Measurements from ENCODE around the gene ARID1B.

The ARID1B gene

GRCh38 chr6:157108923-157109322 is 331.7 kb downstream of the ARID1B start:
- TF ChIP-seq EZH2phosphoT487 (IDR thresholded peaks at IDR 0.05; ENCODE audit: low read length) (no peak), CTCF (IDR thresholded peaks at IDR 0.05; ENCODE audit: low read length) (no peak), EZH2 (optimal IDR thresholded peaks at IDR 0.05; ENCODE audit: low read depth, low read length) (no peak)
- H3K9ac ChIP-seq (ENCODE audit: low read length) = no peak overlapping the region
- H3K4me3 ChIP-seq (ENCODE audit: low read length) = no peak overlapping the region
- no peaks in the 10 kb centered on the region for H3K79me2 ChIP-seq (ENCODE audit: low read length)
- H3F3A ChIP-seq (ENCODE audit: insufficient read depth, low read length) = no peaks in the 10 kb centered on the region
- no peaks in the 10 kb centered on the region for H3K4me1 ChIP-seq (ENCODE audit: low read length)
- no peak overlapping the region for H3K27ac ChIP-seq (ENCODE audit: low read length)
- H3K36me3 ChIP-seq (replicated peaks; ENCODE audit: insufficient read depth, low read length) = no peaks in the 10 kb centered on the region
- H4K20me1 ChIP-seq (ENCODE audit: insufficient read depth, low read length) = no peaks in the 10 kb centered on the region
- DNase-seq = no peak
- no peak overlapping the region for H3K4me2 ChIP-seq (ENCODE audit: low read depth, low read length)
- no peaks in the 10 kb centered on the region for H3K27me3 ChIP-seq (replicated peaks; ENCODE audit: insufficient read depth, low read length)
- H2AFZ ChIP-seq (ENCODE audit: low read length) = no peak overlapping the region
- no peaks in the 10 kb centered on the region for H3K9me2 ChIP-seq (replicated peaks; ENCODE audit: insufficient read depth, low read length)
- H3K9me3 ChIP-seq (replicated peaks; ENCODE audit: insufficient read depth, low read length) = no peaks in the 10 kb centered on the region

GRCh38 chr6:157110607-157111006 is 333.4 kb downstream of the ARID1B start:
- DNase-seq = no peak
- H3K9ac ChIP-seq (ENCODE audit: low read length) = no peak overlapping the region
- no peaks in the 10 kb centered on the region for H3K9me2 ChIP-seq (replicated peaks; ENCODE audit: insufficient read depth, low read length)
- H4K20me1 ChIP-seq (ENCODE audit: insufficient read depth, low read length) = no peaks in the 10 kb centered on the region
- no peaks in the 10 kb centered on the region for H3K79me2 ChIP-seq (ENCODE audit: low read length)
- H3K4me3 ChIP-seq (ENCODE audit: low read length) = no peak overlapping the region
- no peaks in the 10 kb centered on the region for H3F3A ChIP-seq (ENCODE audit: insufficient read depth, low read length)
- H2AFZ ChIP-seq (ENCODE audit: low read length) = no peak overlapping the region
- TF ChIP-seq EZH2phosphoT487 (IDR thresholded peaks at IDR 0.05; ENCODE audit: low read length) (no peak), EZH2 (optimal IDR thresholded peaks at IDR 0.05; ENCODE audit: low read depth, low read length) (no peak), CTCF (IDR thresholded peaks at IDR 0.05; ENCODE audit: low read length) (no peak)
- no peaks in the 10 kb centered on the region for H3K4me1 ChIP-seq (ENCODE audit: low read length)
- H3K36me3 ChIP-seq (replicated peaks; ENCODE audit: insufficient read depth, low read length) = no peaks in the 10 kb centered on the region
- H3K27ac ChIP-seq (ENCODE audit: low read length) = no peak overlapping the region
- H3K27me3 ChIP-seq (replicated peaks; ENCODE audit: insufficient read depth, low read length) = no peaks in the 10 kb centered on the region
- H3K4me2 ChIP-seq (ENCODE audit: low read depth, low read length) = no peak overlapping the region
- no peaks in the 10 kb centered on the region for H3K9me3 ChIP-seq (replicated peaks; ENCODE audit: insufficient read depth, low read length)

- Histone ChIP-seq H3K27ac (ENCODE audit: low read length) (no peak overlapping the region), H3K27me3 (replicated peaks; ENCODE audit: insufficient read depth, low read length) (no peaks in the 10 kb centered on the region), H3K9me2 (replicated peaks; ENCODE audit: insufficient read depth, low read length) (no peaks in the 10 kb centered on the region), H3K9ac (ENCODE audit: low read length) (no peak overlapping the region), H4K20me1 (ENCODE audit: insufficient read depth, low read length) (no peaks in the 10 kb centered on the region), H3K4me1 (ENCODE audit: low read length) (no peaks in the 10 kb centered on the region), H2AFZ (ENCODE audit: low read length) (no peak overlapping the region), H3K4me3 (ENCODE audit: low read length) (no peak overlapping the region), H3F3A (ENCODE audit: insufficient read depth, low read length) (no peaks in the 10 kb centered on the region), H3K79me2 (ENCODE audit: low read length) (no peaks in the 10 kb centered on the region), H3K36me3 (replicated peaks; ENCODE audit: insufficient read depth, low read length) (no peaks in the 10 kb centered on the region), H3K4me2 (ENCODE audit: low read depth, low read length) (no peak overlapping the region), H3K9me3 (replicated peaks; ENCODE audit: insufficient read depth, low read length) (no peaks in the 10 kb centered on the region)
- TF ChIP-seq EZH2phosphoT487 (IDR thresholded peaks at IDR 0.05; ENCODE audit: low read length) (no peak), EZH2 (optimal IDR thresholded peaks at IDR 0.05; ENCODE audit: low read depth, low read length) (no peak), CTCF (IDR thresholded peaks at IDR 0.05; ENCODE audit: low read length) (no peak)
- no peak for DNase-seq
These were observed 336.2 kb downstream of the ARID1B start for GRCh38 chr6:157113389-157113788.

Measured in MM.1S (cell line).